K562 (cell line): ENCODE measurements around the gene AIMP2. TPM values are rescaled to one million over a fixed set of nuclear protein-coding genes. Genes with fewer than 3 reads are reported as not detected.
"Not testable (repeated sequence)": the region's sequence is repeated elsewhere in the genome, so short reads cannot be mapped to it uniquely, and the experiment has no call there.

Experiments
- ATAC-seq: fragments of 200-7000 bp; cut with Tn5 transposase; 3 replicates; pipeline ENCODE4 v1.9.1; 2020; ENCODE audit warnings: moderate library complexity
- BruUV-seq: library from RNA; stranded (reverse); fragments of 400-500 nt; replicated peaks from 2 replicates; lab custom pipeline; 2021; lab: Mats Ljungman, UMichigan
- CTCF ChIA-PET: fragments of 300-600 bp; formaldehyde crosslinking; extraction: SDS; loops from one replicate; lab custom pipeline; 2021; ENCODE audit warnings: low intra/inter-chr PET ratio; lab: Yijun Ruan, JAX
- POLR2A ChIA-PET: fragments of 300-600, 350-650 bp; sonication (Branson Sonifier 250); formaldehyde crosslinking; extraction: SDS; loops from one replicate; lab custom pipeline; 2021; ENCODE audit warnings: antibody characterized with exemption, inconsistent platforms; lab: Yijun Ruan, JAX
- DNase-seq, 4 experiments: peaks; one replicate each; pipeline versions ENCODE4 v3.0.0 to v3.0.0-alpha.2; 2011 to 2018; ENCODE audit warnings: low spot score in 3 of 4, mixed read lengths in 3 of 4; ENCODE audit errors: extremely low read depth in 1 of 4
- FAIRE-seq: peaks from 2 replicates; lab custom pipeline; 2011; peaks lifted over from hg19 to GRCh38; lab: Jason Lieb, UNC
- H2AFZ ChIP-seq: 2 replicates; pipeline ENCODE4 v1.6.0; 2011; ENCODE audit warnings: low read depth, low read length, control low read depth, inconsistent platforms
- H3K27ac ChIP-seq: fragments of 200-600 bp; 3 replicates; pipeline ENCODE4 v1.8.0; 2011; ENCODE audit warnings: low read depth, mild to moderate bottlenecking, control low read depth, inconsistent platforms, low read length, moderate library complexity, mixed read lengths; ENCODE audit errors: extremely low read depth
- H3K27me3 ChIP-seq, 2 experiments: fragments of 300-600 bp in 1 of 2; 2 replicates in 1 of 2; 3 replicates in 1 of 2; pipeline versions ENCODE4 v1.6.0 to v1.8.0; 2011; ENCODE audit warnings: inconsistent platforms in 2 of 2, low read length in 2 of 2, mild to moderate bottlenecking in 1 of 2, mixed read lengths in 1 of 2, moderate library complexity in 1 of 2; ENCODE audit not compliant: control insufficient read depth in 2 of 2, insufficient read depth in 2 of 2
- H3K36me3 ChIP-seq: fragments of 300-600 bp; 3 replicates; pipeline ENCODE4 v1.8.0; 2011; ENCODE audit warnings: mild to moderate bottlenecking, low read length, inconsistent platforms; ENCODE audit not compliant: control insufficient read depth, insufficient read depth
- H3K4me1 ChIP-seq, 2 experiments: fragments of 200-600 bp in 1 of 2; replicated peaks in 1 of 2; 2 replicates in 1 of 2; 3 replicates in 1 of 2; pipeline versions ENCODE4 v1.5.1 to v1.8.0; 2011; ENCODE audit warnings: inconsistent platforms in 2 of 2, low read length in 2 of 2, mild to moderate bottlenecking in 1 of 2, mixed read lengths in 1 of 2, moderate library complexity in 1 of 2; ENCODE audit not compliant: control insufficient read depth in 2 of 2, insufficient read depth in 2 of 2
- H3K4me2 ChIP-seq: 2 replicates; pipeline ENCODE4 v1.6.1; 2011; ENCODE audit warnings: low read length, control low read depth, inconsistent platforms, mixed read lengths; ENCODE audit not compliant: insufficient read depth
- H3K4me3 ChIP-seq: fragments of 200-600 bp; sonication (generic), shearing (Covaris generic); 2 replicates; pipeline ENCODE4 v1.5.1; 2016; ENCODE audit warnings: control low read depth, inconsistent platforms
- H3K79me2 ChIP-seq: fragments of 200-600 bp; 3 replicates; pipeline ENCODE4 v1.8.0; 2011; ENCODE audit warnings: low read length, inconsistent platforms; ENCODE audit not compliant: control insufficient read depth, insufficient read depth
- H3K9ac ChIP-seq, 2 experiments: 2 replicates each; pipeline versions ENCODE4 v1.6.0 to v1.6.1; 2011; ENCODE audit warnings: low read depth in 2 of 2, low read length in 2 of 2, control low read depth in 1 of 2, inconsistent platforms in 1 of 2, mild to moderate bottlenecking in 1 of 2, mixed read lengths in 1 of 2; ENCODE audit not compliant: insufficient read depth in 1 of 2
- H3K9me1 ChIP-seq: one replicate; pipeline ENCODE4 v1.6.0; 2011; ENCODE audit warnings: inconsistent platforms, mild to moderate bottlenecking, low read length, moderate library complexity; ENCODE audit not compliant: control insufficient read depth, insufficient read depth
- H3K9me3 ChIP-seq: replicated peaks from 2 replicates; pipeline ENCODE4 v1.5.1; 2011; ENCODE audit warnings: low read depth, low read length, inconsistent platforms; ENCODE audit not compliant: control insufficient read depth, insufficient read depth
- H4K20me1 ChIP-seq: replicated peaks from 2 replicates; pipeline ENCODE4 v1.6.1; 2011; ENCODE audit warnings: low read length, inconsistent platforms, mixed read lengths; ENCODE audit not compliant: control insufficient read depth, insufficient read depth
- ZNF23 ChIP-seq: fragments of 250-450 bp; sonication (Bioruptor Pico); IDR thresholded peaks from 2 replicates; pipeline ENCODE4 v1.4.0; 2020; ENCODE audit warnings: mild to moderate bottlenecking
- ZNF639 ChIP-seq, 2 experiments: fragments of 200-800 bp in 1 of 2; sonication (Bioruptor generic) in 1 of 2; sonication (generic) in 1 of 2; formaldehyde crosslinking in 1 of 2; IDR thresholded peaks in 1 of 2; conservative IDR thresholded peaks in 1 of 2; 2 replicates each; pipeline versions ENCODE4 v1.5.0 to v1.6.1; 2016 to 2020; ENCODE audit warnings: missing compliant biosample characterization in 1 of 2, missing genetic modification characterization in 1 of 2, missing genetic modification reagents in 1 of 2
- WGBS: fragments of 100-300 bp; shearing (Covaris generic); methylation state at CpG from one replicate; pipeline ENCODE4 v1.1.6; 2016; ENCODE audit warnings: low coverage, mixed read lengths; ENCODE audit not compliant: insufficient coverage; ENCODE audit errors: missing lambda C conversion rate; 5-methylcytosine and 5-hydroxymethylcytosine counted together
- in situ Hi-C: fragments of 300-500 bp; cut with MboI; formaldehyde crosslinking; loops from 4 replicates; pipeline ENCODE4 v1.15.0; 2018; ENCODE audit warnings: inconsistent platforms, mixed read lengths
- intact Hi-C: fragments of 100-400 bp; cut with micrococcal nuclease; formaldehyde crosslinking; loops from 2 replicates; pipeline ENCODE4 v1.14.2; 2022
- polyA plus RNA-seq, 8 experiments: library from polyadenylated mRNA; depleted of rRNA in 4 of 8; stranded (reverse) in 5 of 8; unstranded in 3 of 8; fragments of >200 nt; fragmentation: Nextera tagmentation in 2 of 8; fragmentation: Illumina TruSeq in 1 of 8; extraction: Ambion mirVana in 2 of 8; extraction: Trizol in 1 of 8; gene quantifications; 2 replicates each; pipeline versions ENCODE4 v1.2.1 to v1.2.3, GENCODE V29; 2011 to 2014; ENCODE audit warnings: inconsistent platforms in 1 of 8, missing spikeins in 1 of 8
- total RNA-seq, 7 experiments: library from RNA; depleted of rRNA in 6 of 7; stranded (reverse); fragments of >200 nt in 6 of 7; fragmentation: Illumina TruSeq in 2 of 7; extraction: Trizol in 2 of 7; gene quantifications; 2 replicates each; pipeline versions ENCODE4 v1.2.1 to v1.2.3, GENCODE V29; 2011 to 2021; ENCODE audit warnings: low replicate concordance in 1 of 7

AIMP2 gene
- total and polyA plus RNA-seq, 9 of the 15 experiments (the other 6 are each of a cell fraction or from before 2014, with no cell fraction given), result 47.5 to 84.9 (median 63.5) TPM

GRCh38 chr7:6057316-6058129 is 48.5 kb downstream of the AIMP2 start (continued):
- TF ChIP-seq ZNF23 (CRISPR knock-in tag) (no peak), ZNF639 (CRISPR knock-in tag; conservative IDR thresholded peaks at IDR 0.05 in 1 of 2, IDR thresholded peaks at IDR 0.05 in 1 of 2) (no peak)

GRCh38 chr7:6059941-6060340 is 50.9 kb downstream of the AIMP2 start:
- H3K9me1 ChIP-seq, DNase-seq, H4K20me1 ChIP-seq, BruUV-seq, H3K4me3 ChIP-seq, H3K27me3 ChIP-seq, in situ Hi-C loops, CTCF ChIA-PET, H3K9ac ChIP-seq, H3K9me3 ChIP-seq, POLR2A ChIA-PET, intact Hi-C loops, H3K27ac ChIP-seq, H3K4me2 ChIP-seq, H3K36me3 ChIP-seq, H2AFZ ChIP-seq, FAIRE-seq, ATAC-seq: not testable (repeated sequence)
- Histone ChIP-seq H3K79me2 (peaks cover 40% of the 10 kb centered on the region), H3K4me1 (peaks cover 6 to 20% of the 10 kb centered on the region in 2 experiments; a peak in 4 of 5 replicates)
- 78% methylated on average over 10 of the region's 11 CpGs for WGBS
